Upper lobe of left lung (tissue), 6 donors: Measurements from ENCODE around the gene CMTR1. TPM values are rescaled to one million over a fixed set of nuclear protein-coding genes. Genes with fewer than 3 reads are reported as not detected.
A peak's percentile ranks its signal among the peaks of the same experiment; 100 is the strongest.

Experiments
- ATAC-seq, 2 donors: fragments of 200-7000 bp; cut with Tn5 transposase; one replicate each; pipeline ENCODE4 v1.9.1; 2022; ENCODE audit warnings: mild to moderate bottlenecking in 2 of 2, moderate library complexity in 2 of 2; ENCODE audit not compliant: low FRiP score in 2 of 2
- DNase-seq, 2 donors: peaks; one replicate each; pipeline ENCODE4 v3.0.0-alpha.2; 2019 to 2020
- H3K27ac ChIP-seq, 4 donors: fragments of 200-600 bp; sonication (generic); one replicate each; pipeline ENCODE4 v1.5.1; 2016 to 2019
- H3K27me3 ChIP-seq, 4 donors: fragments of 200-600 bp; sonication (generic); one replicate each; pipeline ENCODE4 v1.5.1; 2017 to 2019
- H3K36me3 ChIP-seq, 4 donors: fragments of 200-600 bp; sonication (generic); one replicate each; pipeline ENCODE4 v1.5.1; 2016 to 2019
- H3K4me1 ChIP-seq, 4 donors: fragments of 200-600 bp; sonication (generic); one replicate each; pipeline ENCODE4 v1.5.1; 2018 to 2019
- H3K4me3 ChIP-seq, 4 donors: fragments of 200-600 bp; sonication (generic); one replicate each; pipeline ENCODE4 v1.5.1; 2017 to 2019; ENCODE audit warnings: mild to moderate bottlenecking in 2 of 4, moderate library complexity in 1 of 4
- H3K9me3 ChIP-seq, 4 donors: fragments of 200-600 bp; sonication (generic); one replicate each; pipeline ENCODE4 v1.5.1; 2018 to 2019
- EP300 ChIP-seq, 4 donors: sonication (generic); formaldehyde crosslinking; IDR thresholded peaks; one replicate each; pipeline ENCODE4 v1.5.1; 2017; ENCODE audit warnings: antibody characterized with exemption in 4 of 4, control low read depth in 2 of 4
- POLR2A ChIP-seq, 4 donors: fragments of 450-650 bp; IDR thresholded peaks; one replicate each; pipeline ENCODE4 v1.5.1; 2016 to 2017; ENCODE audit warnings: antibody characterized with exemption in 4 of 4, mild to moderate bottlenecking in 2 of 4
- POLR2AphosphoS5 ChIP-seq, 2 donors: sonication (generic); formaldehyde crosslinking; IDR thresholded peaks; one replicate each; pipeline ENCODE4 v1.5.1; 2017; ENCODE audit warnings: antibody characterized with exemption in 2 of 2
- WGBS, 2 donors: methylation state at CpG; one replicate each; pipeline ENCODE4 v1.1.5; 2017 to 2018; 5-methylcytosine and 5-hydroxymethylcytosine counted together
- total RNA-seq, 6 donors: library from RNA; depleted of rRNA in 4 of 6; stranded (reverse); fragments of >200 nt in 4 of 6; gene quantifications; one replicate each; pipeline versions ENCODE4 v1.1.0 to v1.2.1, GENCODE V29; 2016 to 2021
- TF ChIP-seq, protein P1 (sequence below), 6 experiments: fragments of 450-650 bp in 4 of 6; fragments of 200-600 bp in 2 of 6; sonication (generic) in 2 of 6; IDR thresholded peaks; one replicate each; pipeline ENCODE4 v1.5.1; 2016 to 2019; ENCODE audit warnings: antibody characterized with exemption in 6 of 6
- donor health status: DM: no; HTN: no; CAD: no; lungs with moderate emphysema.
- donor health status: DM: no; HTN: yes; CAD: no; lungs with severe emphysema.

CMTR1 gene
- total RNA-seq, 6 donors from 2014 or later, result 34.5 to 80.7 (median 38.1) TPM

GRCh38 chr6:37513155-37513554 is 80.1 kb downstream of the CMTR1 start:
- Histone ChIP-seq H3K27me3 (peaks cover 0 to 6% (median 0%) of the 10 kb centered on the region in 4 donors), H3K4me3 (no peak overlapping the region), H3K27ac (no peak overlapping the region), H3K36me3 (no peaks in the 10 kb centered on the region), H3K4me1 (peaks cover 0 to 10% (median 8%) of the 10 kb centered on the region in 4 donors), H3K9me3 (no peaks in the 10 kb centered on the region)
- ATAC-seq (no peak), DNase-seq (no peak)
- WGBS, 2 donors, result 50 to 55% methylated on average over 2 to 9 of the region's 9 CpGs
- TF ChIP-seq EP300 (IDR thresholded peaks at IDR 0.05), result no peak
- TF ChIP-seq POLR2AphosphoS5 (IDR thresholded peaks at IDR 0.05), result no peak
- TF ChIP-seq, protein P1, sequence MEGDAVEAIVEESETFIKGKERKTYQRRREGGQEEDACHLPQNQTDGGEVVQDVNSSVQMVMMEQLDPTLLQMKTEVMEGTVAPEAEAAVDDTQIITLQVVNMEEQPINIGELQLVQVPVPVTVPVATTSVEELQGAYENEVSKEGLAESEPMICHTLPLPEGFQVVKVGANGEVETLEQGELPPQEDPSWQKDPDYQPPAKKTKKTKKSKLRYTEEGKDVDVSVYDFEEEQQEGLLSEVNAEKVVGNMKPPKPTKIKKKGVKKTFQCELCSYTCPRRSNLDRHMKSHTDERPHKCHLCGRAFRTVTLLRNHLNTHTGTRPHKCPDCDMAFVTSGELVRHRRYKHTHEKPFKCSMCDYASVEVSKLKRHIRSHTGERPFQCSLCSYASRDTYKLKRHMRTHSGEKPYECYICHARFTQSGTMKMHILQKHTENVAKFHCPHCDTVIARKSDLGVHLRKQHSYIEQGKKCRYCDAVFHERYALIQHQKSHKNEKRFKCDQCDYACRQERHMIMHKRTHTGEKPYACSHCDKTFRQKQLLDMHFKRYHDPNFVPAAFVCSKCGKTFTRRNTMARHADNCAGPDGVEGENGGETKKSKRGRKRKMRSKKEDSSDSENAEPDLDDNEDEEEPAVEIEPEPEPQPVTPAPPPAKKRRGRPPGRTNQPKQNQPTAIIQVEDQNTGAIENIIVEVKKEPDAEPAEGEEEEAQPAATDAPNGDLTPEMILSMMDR (IDR thresholded peaks at IDR 0.05), result no peak
- no peak for TF ChIP-seq POLR2A (IDR thresholded peaks at IDR 0.05)

GRCh38 chr6:37513576-37513975 is 80.6 kb downstream of the CMTR1 start:
- H3K4me1 ChIP-seq, result peaks cover 0 to 10% (median 8%) of the 10 kb centered on the region in 4 donors
- H3K27ac ChIP-seq, result no peak overlapping the region
- no peaks in the 10 kb centered on the region for H3K36me3 ChIP-seq
- peaks cover 0 to 6% (median 0%) of the 10 kb centered on the region in 4 donors for H3K27me3 ChIP-seq
- H3K4me3 ChIP-seq, result no peak overlapping the region
- TF ChIP-seq, protein P1 (IDR thresholded peaks at IDR 0.05), result no peak
- no peak for TF ChIP-seq EP300 (IDR thresholded peaks at IDR 0.05)
- TF ChIP-seq POLR2AphosphoS5 (IDR thresholded peaks at IDR 0.05), result no peak
- TF ChIP-seq POLR2A (IDR thresholded peaks at IDR 0.05), result no peak
- no peaks in the 10 kb centered on the region for H3K9me3 ChIP-seq
- ATAC-seq (no peak), DNase-seq (no peak)
- 55 to 62% methylated on average over 10 of the region's 10 CpGs for WGBS, 2 donors

- WGBS, 2 donors, result 52 to 68% methylated on average over 5 of the region's 5 CpGs
- Histone ChIP-seq H3K36me3 (no peaks in the 10 kb centered on the region), H3K27ac (peak overlapping the region in 1 of 4 donors; percentile 33), H3K9me3 (no peaks in the 10 kb centered on the region), H3K4me1 (peaks cover 0 to 10% (median 8%) of the 10 kb centered on the region in 4 donors), H3K4me3 (no peak overlapping the region), H3K27me3 (peaks cover 0 to 6% (median 0%) of the 10 kb centered on the region in 4 donors)
- no peak for TF ChIP-seq POLR2A (IDR thresholded peaks at IDR 0.05)
- TF ChIP-seq POLR2AphosphoS5 (IDR thresholded peaks at IDR 0.05), result no peak
- TF ChIP-seq EP300 (IDR thresholded peaks at IDR 0.05), result no peak
- TF ChIP-seq, protein P1 (IDR thresholded peaks at IDR 0.05), result no peak
- no peak for DNase-seq
- no peak for ATAC-seq
Measured at GRCh38 chr6:37514321-37514771, 81.3 kb downstream of the CMTR1 start.

DNA sequence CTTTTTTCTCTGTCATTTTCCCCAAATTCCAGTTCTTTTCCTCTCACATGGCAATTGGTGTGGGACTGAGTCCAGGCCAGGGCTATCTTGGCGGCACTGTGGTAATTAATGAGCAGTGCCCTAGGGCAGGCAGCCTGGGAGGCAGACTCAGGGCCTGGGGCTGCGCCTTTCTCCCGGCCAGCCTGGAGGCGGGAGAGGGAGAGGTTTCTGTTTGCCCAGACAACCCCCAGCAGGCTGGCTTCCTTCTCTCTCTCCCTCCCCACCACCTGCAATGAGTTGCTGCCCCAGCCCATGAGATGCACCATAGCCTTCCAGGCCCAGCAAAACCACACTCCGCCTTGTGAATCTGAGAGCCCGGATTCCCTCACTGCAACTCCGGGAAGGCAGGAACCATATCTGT is 81.8 kb downstream of the CMTR1 start:
- WGBS, 2 donors, result 67 to 81% methylated on average over 7 of the region's 7 CpGs
- Histone ChIP-seq H3K4me1 (peaks cover 0 to 10% (median 8%) of the 10 kb centered on the region in 4 donors), H3K27me3 (peaks cover 0 to 6% (median 0%) of the 10 kb centered on the region in 4 donors), H3K9me3 (no peaks in the 10 kb centered on the region), H3K27ac (peak overlapping the region in 1 of 4 donors; percentile 33), H3K4me3 (no peak overlapping the region), H3K36me3 (no peaks in the 10 kb centered on the region)
- peak in 1 of 2 donors; percentile 63 for DNase-seq
- TF ChIP-seq POLR2AphosphoS5 (IDR thresholded peaks at IDR 0.05) (no peak), EP300 (IDR thresholded peaks at IDR 0.05) (no peak), POLR2A (IDR thresholded peaks at IDR 0.05) (no peak)
- TF ChIP-seq, protein P1 (IDR thresholded peaks at IDR 0.05), result no peak
- no peak for ATAC-seq

DNA sequence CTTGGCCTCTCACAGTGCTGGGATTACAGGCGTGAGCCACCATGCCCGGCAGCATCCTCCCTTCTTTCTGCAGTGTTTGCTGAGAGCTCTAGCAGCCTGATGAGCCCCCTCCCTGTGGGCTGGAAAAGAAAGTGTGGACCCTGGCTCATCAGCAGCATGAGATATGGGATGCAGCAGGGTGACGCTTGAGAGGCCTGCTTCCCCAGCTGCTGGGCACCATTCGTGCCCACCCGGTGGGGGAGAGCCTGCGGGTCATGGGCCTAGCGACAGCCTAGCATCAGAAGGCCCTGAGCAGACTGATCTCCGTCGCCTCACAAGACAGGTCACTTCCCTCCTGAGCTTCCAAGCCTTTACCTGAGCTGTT is 82.7 kb downstream of the CMTR1 start:
- peak overlapping the region in 2 of 4 donors; percentile 50 to 56 for H3K27ac ChIP-seq
- peaks cover 0 to 10% (median 8%) of the 10 kb centered on the region in 4 donors for H3K4me1 ChIP-seq
- WGBS, 2 donors, result 63 to 80% methylated on average over 2 to 9 of the region's 9 CpGs
- TF ChIP-seq EP300 (IDR thresholded peaks at IDR 0.05) (no peak), POLR2A (IDR thresholded peaks at IDR 0.05) (no peak), POLR2AphosphoS5 (IDR thresholded peaks at IDR 0.05) (no peak)
- TF ChIP-seq, protein P1 (IDR thresholded peaks at IDR 0.05), result no peak
- peaks cover 0 to 6% (median 0%) of the 10 kb centered on the region in 4 donors for H3K27me3 ChIP-seq
- peak overlapping the region in 1 of 4 donors; percentile 2 for H3K4me3 ChIP-seq
- no peaks in the 10 kb centered on the region for H3K9me3 ChIP-seq
- no peaks in the 10 kb centered on the region for H3K36me3 ChIP-seq
- DNase-seq (no peak), ATAC-seq (no peak)
